HG03520 (cell line): ENCODE results near the gene ITPKA.

ENCODE experiments used
- ATAC-seq: cut with Tn5 transposase; IDR thresholded peaks from one replicate; pipeline ENCODE4 v1.9.1; 2021; ENCODE audit warnings: mild to moderate bottlenecking, moderate library complexity; ENCODE audit not compliant: unreplicated experiment

The ITPKA gene

DNA sequence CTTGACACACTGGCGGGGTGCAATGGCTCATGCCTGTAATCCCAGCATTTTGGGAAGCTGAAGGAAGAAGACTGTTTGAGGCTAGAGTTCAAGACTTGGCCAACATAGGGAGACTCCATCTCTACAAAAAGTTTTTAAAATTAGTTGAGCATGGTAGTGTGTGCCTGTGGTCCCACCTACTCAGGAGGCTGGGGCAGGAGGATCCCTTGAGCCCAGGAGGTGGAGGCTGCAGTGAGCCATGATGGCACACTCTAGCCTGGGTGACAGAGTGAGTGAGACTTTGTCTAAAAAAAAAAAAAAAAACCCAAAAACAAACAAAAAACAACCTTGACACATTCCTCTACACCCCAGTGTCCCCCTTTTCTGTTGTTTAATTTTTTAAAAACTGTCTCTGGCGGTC is 4.0 kb upstream of the ITPKA start:
- no peak for ATAC-seq

GRCh38 chr15:41490355-41490754 is 3.3 kb upstream of the ITPKA start:
- ATAC-seq: no peak

- no peak for ATAC-seq
Observed at GRCh38 chr15:41491889-41492288, 1.8 kb upstream of the ITPKA start.

DNA sequence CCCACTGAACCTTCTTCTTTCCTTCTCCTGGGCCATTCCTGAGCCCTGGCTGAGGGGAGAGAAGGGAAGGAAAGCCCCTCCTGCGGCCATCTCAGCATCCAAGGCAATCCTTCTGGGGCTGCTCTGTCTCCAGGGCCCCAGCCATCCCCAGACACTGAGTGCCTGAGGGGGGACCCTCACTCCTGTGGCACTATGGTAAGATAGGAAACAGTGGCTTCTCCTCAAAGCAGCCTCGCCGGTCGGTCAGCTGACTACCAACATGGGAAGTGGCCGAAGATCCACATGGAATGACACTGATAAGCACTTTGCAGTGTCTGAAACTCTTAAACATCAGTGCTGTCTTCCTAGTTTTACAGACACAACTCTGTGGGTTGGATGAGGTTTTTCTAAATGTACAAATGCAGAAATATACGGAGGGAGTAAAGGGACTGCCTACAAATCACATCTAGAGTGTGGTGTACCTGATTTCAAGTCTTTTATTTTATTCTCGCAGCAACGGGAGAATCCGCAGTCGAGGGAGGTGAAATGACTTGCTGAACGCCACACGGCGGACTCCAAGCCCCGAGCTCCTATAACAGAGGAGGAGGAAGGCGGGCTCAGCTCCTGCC is 973 bp upstream of the ITPKA start:
- no peak for ATAC-seq

DNA sequence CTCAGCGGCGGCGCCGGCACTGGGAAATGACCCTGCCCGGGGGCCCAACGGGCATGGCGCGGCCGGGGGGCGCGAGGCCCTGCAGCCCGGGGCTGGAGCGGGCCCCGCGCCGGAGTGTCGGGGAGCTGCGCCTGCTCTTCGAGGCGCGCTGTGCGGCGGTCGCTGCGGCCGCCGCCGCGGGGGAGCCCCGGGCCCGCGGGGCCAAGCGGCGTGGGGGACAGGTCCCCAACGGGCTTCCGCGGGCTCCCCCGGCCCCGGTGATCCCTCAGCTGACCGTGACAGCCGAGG is 172 bp downstream of the ITPKA start:
- no peak for ATAC-seq

GRCh38 chr15:41494190-41494921 is 682 bp downstream of the ITPKA start:
- ATAC-seq: peak; percentile 4

GRCh38 chr15:41494922-41495735 is 1.5 kb downstream of the ITPKA start:
- ATAC-seq: no peak

- ATAC-seq: no peak
Observed at GRCh38 chr15:41495736-41496599, 2.3 kb downstream of the ITPKA start.

DNA sequence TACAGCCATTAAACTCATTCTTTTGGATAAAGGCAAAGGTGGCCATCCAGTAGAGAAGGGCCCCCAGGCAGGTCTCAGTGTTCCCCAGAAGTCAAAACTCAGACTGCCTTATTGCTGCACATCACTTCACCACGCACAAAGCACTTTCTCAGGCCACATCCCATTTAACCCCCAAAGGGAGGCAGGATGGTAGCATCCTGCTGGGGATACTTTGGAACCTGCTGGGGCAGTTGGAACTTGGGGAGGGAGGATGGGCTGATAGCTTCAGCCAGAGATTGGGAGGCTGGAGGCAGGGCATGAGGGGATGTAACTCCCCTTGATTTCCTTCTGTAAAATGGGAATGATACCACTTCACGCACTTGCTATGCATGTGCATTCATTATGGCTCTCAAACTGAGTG is 5.0 kb downstream of the ITPKA start:
- ATAC-seq: no peak

GRCh38 chr15:41499109-41499851 is 5.6 kb downstream of the ITPKA start:
- no peak for ATAC-seq

DNA sequence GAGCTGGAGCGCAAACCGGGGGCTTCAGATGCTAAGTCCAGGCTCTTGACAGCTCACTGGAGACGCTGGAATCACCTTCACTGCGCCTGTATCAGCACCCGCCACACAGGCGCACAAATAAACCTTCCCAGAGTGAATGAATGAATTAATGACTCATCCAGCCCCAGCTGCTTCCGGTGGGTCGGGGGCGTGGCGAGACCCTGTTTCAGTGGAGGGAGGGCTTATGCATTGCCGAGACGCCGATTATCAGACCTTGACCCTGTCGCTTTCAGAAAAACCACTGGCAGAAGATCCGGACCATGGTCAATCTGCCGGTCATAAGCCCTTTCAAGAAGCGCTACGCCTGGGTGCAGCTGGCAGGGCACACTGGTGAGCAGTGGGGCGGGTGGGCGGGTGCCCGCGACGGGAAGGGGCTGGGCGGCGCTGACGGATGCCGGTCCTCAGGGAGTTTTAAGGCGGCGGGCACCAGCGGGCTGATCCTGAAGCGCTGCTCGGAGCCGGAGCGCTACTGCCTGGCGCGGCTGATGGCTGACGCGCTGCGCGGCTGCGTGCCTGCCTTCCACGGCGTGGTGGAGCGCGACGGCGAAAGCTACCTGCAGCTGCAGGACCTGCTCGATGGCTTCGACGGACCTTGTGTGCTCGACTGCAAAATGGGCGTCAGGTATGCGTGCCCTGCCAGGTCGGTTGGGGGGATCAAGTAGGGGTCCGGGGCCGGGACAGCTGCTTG is 7.7 kb downstream of the ITPKA start:
- ATAC-seq: no peak

DNA sequence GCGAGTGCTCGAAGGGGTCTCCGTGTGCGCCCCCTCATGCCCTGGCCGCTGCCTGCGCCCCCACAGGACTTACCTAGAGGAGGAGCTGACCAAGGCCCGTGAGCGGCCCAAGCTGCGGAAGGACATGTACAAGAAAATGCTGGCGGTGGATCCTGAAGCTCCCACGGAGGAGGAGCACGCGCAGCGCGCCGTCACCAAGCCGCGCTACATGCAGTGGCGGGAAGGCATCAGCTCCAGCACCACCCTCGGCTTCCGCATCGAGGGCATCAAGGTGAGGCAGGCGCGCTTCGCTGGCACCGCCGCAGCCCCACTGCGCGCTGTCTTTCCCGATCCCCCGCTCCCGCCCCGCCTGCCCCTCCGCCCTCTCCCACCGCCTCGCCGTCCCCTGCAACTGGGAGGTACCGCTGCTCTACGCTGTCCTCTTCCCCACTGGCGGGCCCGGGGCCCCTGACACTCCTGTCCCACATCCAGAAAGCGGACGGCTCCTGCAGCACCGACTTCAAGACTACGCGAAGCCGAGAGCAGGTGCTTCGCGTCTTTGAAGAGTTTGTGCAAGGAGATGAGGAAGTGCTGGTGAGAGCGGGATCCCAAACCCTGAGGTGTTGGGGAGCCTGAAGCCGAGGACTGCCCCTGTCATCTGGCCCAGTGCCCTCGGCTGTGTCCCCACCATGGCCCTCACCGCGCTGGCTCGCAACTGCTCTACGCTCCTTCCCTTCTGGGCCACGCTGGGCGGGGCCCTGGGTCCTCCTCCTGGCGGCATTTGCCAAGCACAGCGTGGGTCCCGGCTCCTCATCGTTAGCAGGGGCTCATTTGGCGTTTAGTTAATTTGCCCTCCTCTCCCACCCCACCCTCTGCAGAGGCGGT is 8.5 kb downstream of the ITPKA start:
- no peak for ATAC-seq

GRCh38 chr15:41502795-41503668 is 9.4 kb downstream of the ITPKA start:
- no peak for ATAC-seq

DNA sequence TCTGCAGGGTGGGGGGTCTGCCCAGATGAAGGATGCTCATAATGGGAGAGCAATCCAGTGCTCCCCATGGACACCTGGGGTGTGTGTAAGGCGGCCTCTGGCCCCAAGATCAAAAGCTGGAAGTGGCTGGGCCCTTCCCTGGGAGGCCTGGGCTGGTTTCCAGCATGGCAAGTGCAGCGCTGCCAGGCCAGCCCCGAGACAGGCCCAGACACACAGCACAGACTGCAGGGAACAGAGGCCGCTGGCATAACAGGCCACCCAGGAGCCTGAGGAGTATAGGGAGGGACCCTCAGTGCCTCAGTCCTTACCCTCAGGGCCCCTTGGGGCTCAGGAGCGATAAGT is 10.0 kb downstream of the ITPKA start:
- no peak for ATAC-seq

GRCh38 chr15:41504751-41505492 is 11.2 kb downstream of the ITPKA start:
- ATAC-seq: no peak

- ATAC-seq: no peak
Observed at GRCh38 chr15:41505776-41506175, 12.1 kb downstream of the ITPKA start.

GRCh38 chr15:41506796-41507341 is 13.2 kb downstream of the ITPKA start:
- ATAC-seq: no peak
